B cell (primary cell): ENCODE data around the gene THBS4. TPM values are rescaled to one million over a fixed set of nuclear protein-coding genes. Genes with fewer than 3 reads are reported as not detected.

ENCODE experiments used
- ATAC-seq: fragments of 200-7000 bp; cut with Tn5 transposase; one replicate; pipeline ENCODE4 v1.10.0; 2021; ENCODE audit warnings: low read depth, mild to moderate bottlenecking, moderate number of reproducible peaks, moderate library complexity
- CTCF ChIA-PET: fragments of 350-600 bp; sonication (Branson Sonifier 250); formaldehyde crosslinking; loops from one replicate; lab custom pipeline; 2021; ENCODE audit warnings: antibody characterized with exemption, inconsistent platforms; lab: Charles Lee
- POLR2A ChIA-PET: fragments of 350-600 bp; sonication (Branson Sonifier 250); formaldehyde crosslinking; loops from one replicate; lab custom pipeline; 2021; ENCODE audit warnings: antibody characterized with exemption; lab: Charles Lee
- DNase-seq: peaks from one replicate; pipeline ENCODE4 v3.0.0; 2013
- H2AFZ ChIP-seq: 2 replicates; pipeline ENCODE4 v1.6.1; 2012; ENCODE audit warnings: mild to moderate bottlenecking, low read depth, low read length; ENCODE audit not compliant: insufficient read depth, poor library complexity, severe bottlenecking
- H3K27ac ChIP-seq, 2 donors: 1 replicate in 1 of 2; 2 replicates in 1 of 2; pipeline ENCODE4 v1.5.1; 2012 to 2013; ENCODE audit warnings: low read length in 2 of 2, mild to moderate bottlenecking in 2 of 2, moderate library complexity in 1 of 2
- H3K27me3 ChIP-seq, 4 experiments: fragments of 200-600 bp in 1 of 4; sonication (generic) in 1 of 4; replicated peaks in 1 of 4; 1 replicate in 2 of 4; 2 replicates in 2 of 4; pipeline versions ENCODE4 v1.6.1 to v1.7.0; 2013 to 2016; ENCODE audit warnings: low read length in 3 of 4, mild to moderate bottlenecking in 2 of 4, mixed read lengths in 1 of 4, moderate library complexity in 1 of 4; ENCODE audit not compliant: insufficient read depth in 4 of 4, control insufficient read depth in 3 of 4; ENCODE audit errors: control extremely low read depth in 1 of 4
- H3K36me3 ChIP-seq, 2 experiments: replicated peaks in 1 of 2; 1 replicate in 1 of 2; 2 replicates in 1 of 2; pipeline versions ENCODE4 v1.6.1 to v1.7.1; 2013; ENCODE audit warnings: low read length in 1 of 2; ENCODE audit not compliant: insufficient read depth in 2 of 2, control insufficient read depth in 1 of 2; ENCODE audit errors: control extremely low read depth in 1 of 2, extremely low read depth in 1 of 2
- H3K4me1 ChIP-seq, 2 donors: fragments of 200-600 bp in 1 of 2; sonication (generic) in 1 of 2; 1 replicate in 1 of 2; 2 replicates in 1 of 2; pipeline versions ENCODE4 v1.5.1 to v1.6.1; 2013 to 2017; ENCODE audit warnings: low read length in 2 of 2; ENCODE audit not compliant: control insufficient read depth in 2 of 2, insufficient read depth in 2 of 2
- H3K4me2 ChIP-seq: replicated peaks from 2 replicates; pipeline ENCODE3; 2012; ENCODE audit warnings: mild to moderate bottlenecking, low read depth, low read length; ENCODE audit not compliant: poor library complexity, severe bottlenecking
- H3K4me3 ChIP-seq, 5 experiments: fragments of 200-600 bp in 1 of 5; sonication (generic) in 1 of 5; 1 replicate in 3 of 5; 2 replicates in 2 of 5; pipeline versions ENCODE4 v1.5.1 to v1.7.0; 2011 to 2016; ENCODE audit warnings: low read length in 4 of 5, mild to moderate bottlenecking in 4 of 5, low read depth in 2 of 5, control low read depth in 1 of 5, moderate library complexity in 1 of 5; ENCODE audit not compliant: insufficient read depth in 1 of 5; ENCODE audit errors: control extremely low read depth in 1 of 5, extremely low read depth in 1 of 5
- H3K79me2 ChIP-seq: fragments of 200-600 bp; sonication (generic); one replicate; pipeline ENCODE4 v1.6.0; 2016; ENCODE audit warnings: low read length; ENCODE audit not compliant: control insufficient read depth, insufficient read depth
- H3K9ac ChIP-seq: fragments of 200-600 bp; sonication (generic); 2 replicates; pipeline ENCODE4 v1.6.1; 2017; ENCODE audit warnings: mild to moderate bottlenecking, low read length, moderate library complexity
- H3K9me3 ChIP-seq, 3 donors: one replicate each; pipeline versions ENCODE4 v1.6.1 to v1.7.1; 2013; ENCODE audit warnings: low read length in 2 of 3; ENCODE audit not compliant: control insufficient read depth in 2 of 3, insufficient read depth in 1 of 3; ENCODE audit errors: control extremely low read depth in 1 of 3
- H4K20me1 ChIP-seq: 2 replicates; pipeline ENCODE4 v1.6.0; 2012; ENCODE audit warnings: mild to moderate bottlenecking, low read length; ENCODE audit not compliant: insufficient read depth, control insufficient read depth, poor library complexity, severe bottlenecking
- H3K27ac Mint-ChIP-seq: one replicate; pipeline ENCODE4 v1.8.0; 2021; ENCODE audit warnings: mixed read lengths
- H3K27me3 Mint-ChIP-seq: one replicate; pipeline ENCODE4 v1.8.0; 2021; ENCODE audit warnings: mixed read lengths
- H3K4me1 Mint-ChIP-seq: one replicate; pipeline ENCODE4 v1.8.0; 2021; ENCODE audit warnings: mixed read lengths
- H3K4me3 Mint-ChIP-seq: one replicate; pipeline ENCODE4 v1.8.0; 2021; ENCODE audit warnings: mixed read lengths
- H3K9me3 Mint-ChIP-seq: one replicate; pipeline ENCODE4 v1.8.0; 2022; ENCODE audit warnings: mixed read lengths; ENCODE audit not compliant: insufficient read depth
- CTCF ChIP-seq: fragments of 200-600 bp; IDR thresholded peaks from one replicate; pipeline ENCODE4 v1.8.0; 2022; ENCODE audit warnings: antibody characterized with exemption, mild to moderate bottlenecking
- EZH2 ChIP-seq: IDR thresholded peaks from 2 replicates; pipeline ENCODE4 v1.6.1; 2012; ENCODE audit warnings: borderline replicate concordance, low read depth, mild to moderate bottlenecking, moderate library complexity, low read length; ENCODE audit not compliant: insufficient read depth, poor library complexity, severe bottlenecking
- WGBS: methylation state at CpG from one replicate; pipeline ENCODE4 v1.1.5; 2013; ENCODE audit warnings: missing lambda C conversion rate; ENCODE audit not compliant: insufficient coverage; 5-methylcytosine and 5-hydroxymethylcytosine counted together
- intact Hi-C: fragments of 100-400 bp; cut with micrococcal nuclease; formaldehyde crosslinking; loops from one replicate; pipeline ENCODE4 v1.10.0; 2022
- polyA plus RNA-seq: library from polyadenylated mRNA; depleted of rRNA; stranded (reverse); fragments of >200 nt; gene quantifications from 2 replicates; pipeline ENCODE4 v1.2.3, GENCODE V29; 2012
- total RNA-seq, 2 donors: library from RNA; stranded (reverse); fragments of 120-200 nt in 1 of 2; gene quantifications; 1 replicate in 1 of 2; 2 replicates in 1 of 2; pipeline versions ENCODE4 v1.2.3 to v1.2.4, GENCODE V29; 2013 to 2022

The THBS4 gene
- total and polyA plus RNA-seq, 2 donors (not counting 1 experiment from before 2014, with no cell fraction given): 0.49 to 0.57 TPM

- Mint-ChIP-seq H3K9me3 (no peaks in the 10 kb centered on the region), H3K27ac (peak within 1 kb of the TSS; percentile 91), H3K4me1 (peaks cover 17% of the 10 kb centered on the region), H3K4me3 (peak within 1 kb of the TSS; percentile 81), H3K27me3 (peaks cover 9% of the 10 kb centered on the region)
- DNase-seq (peak; percentile 89), ATAC-seq (peak; percentile 96)
- POLR2A ChIA-PET: no interaction called here
- CTCF ChIA-PET: interaction anchor here (1.2 to 1.6 kb wide), 2 partner anchors 9 to 93 kb away, joined by 3 to 6 read pairs; no protein-coding TSS in a partner anchor
- peaks cover 16% of the 10 kb centered on the region in 2 donors for H3K4me1 ChIP-seq
- H3K4me2 ChIP-seq: peak within 1 kb of the TSS; percentile 86
- H3K79me2 ChIP-seq: peaks cover 5% of the 10 kb centered on the region
- H3K9ac ChIP-seq: peak within 1 kb of the TSS; percentile 78
- H4K20me1 ChIP-seq: no peaks in the 10 kb centered on the region
- H3K27me3 ChIP-seq: no peaks in the 10 kb centered on the region
- peak within 1 kb of the TSS; percentile 65 to 70 for H3K27ac ChIP-seq
- peak within 1 kb of the TSS; percentile 71 to 90 (median 78) for H3K4me3 ChIP-seq
- peaks cover 2 to 16% of the 10 kb centered on the region in 2 experiments for H3K36me3 ChIP-seq
- peaks cover 0 to 6% (median 0%) of the 10 kb centered on the region in 3 donors for H3K9me3 ChIP-seq
- peak within 1 kb of the TSS; percentile 97 for H2AFZ ChIP-seq
- intact Hi-C loops: loop anchor here (1.0 to 5.0 kb wide), 6 partner anchors 265 to 1004 kb away; partner anchors contain the start of genes ARSB, HOMER1, SERINC5 and TENT2
- no peak for TF ChIP-seq CTCF
- no peak for TF ChIP-seq EZH2
- WGBS: 5% methylated on average over 41 of the region's 50 CpGs
Measured at GRCh38 chr5:79990598-79991507, 44.3 kb upstream of the THBS4 start, which contains the start of gene MTX3. MTX3 (minus strand) TSS chr5:79991262; CDS start chr5:79991238, 24 bp downstream.
